DMS114 treated with DMSO at 0.1 percent for 48 hours (cell line): Measurements from ENCODE around the gene RNASE12.
"Not testable (repeated sequence)": the region's sequence is repeated elsewhere in the genome, so short reads cannot be mapped to it uniquely, and the experiment has no call there.

Experiments
- DNase-seq: peaks from one replicate; lab custom pipeline; 2025; ENCODE audit not compliant: unreplicated experiment; lab: John Stamatoyannopoulos, UW

RNASE12 gene, protein sequence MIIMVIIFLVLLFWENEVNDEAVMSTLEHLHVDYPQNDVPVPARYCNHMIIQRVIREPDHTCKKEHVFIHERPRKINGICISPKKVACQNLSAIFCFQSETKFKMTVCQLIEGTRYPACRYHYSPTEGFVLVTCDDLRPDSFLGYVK

DNA sequence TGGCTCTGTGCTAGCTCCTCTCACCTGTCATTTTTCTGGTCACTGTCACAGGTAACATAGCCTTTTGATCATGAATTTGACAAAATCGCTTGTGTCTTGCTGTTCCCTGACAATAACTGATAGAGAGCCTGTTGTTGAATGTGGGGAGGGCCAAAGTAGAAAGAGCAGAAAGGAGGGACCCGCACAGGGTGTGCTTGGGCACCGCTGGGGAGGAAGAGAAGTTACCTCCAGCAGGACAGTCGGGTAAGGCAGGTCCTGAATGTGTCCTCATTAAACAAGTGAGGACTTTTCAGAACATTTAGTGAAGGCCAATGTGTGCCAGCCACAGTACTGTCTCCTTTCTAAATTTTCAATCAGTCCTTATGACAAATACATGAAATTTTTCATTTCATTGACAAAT lies at the start of gene RNASE12:
Gene RNASE12 (minus strand): TSS at position 142 of the 400 bp plus-strand sequence. CDS start 653 bp downstream, outside the sequence.
- no peak for DNase-seq

- peak; percentile 68 for DNase-seq
These were observed 41.9 kb upstream of the RNASE12 start for GRCh38 chr14:20632831-20633691.

DNA sequence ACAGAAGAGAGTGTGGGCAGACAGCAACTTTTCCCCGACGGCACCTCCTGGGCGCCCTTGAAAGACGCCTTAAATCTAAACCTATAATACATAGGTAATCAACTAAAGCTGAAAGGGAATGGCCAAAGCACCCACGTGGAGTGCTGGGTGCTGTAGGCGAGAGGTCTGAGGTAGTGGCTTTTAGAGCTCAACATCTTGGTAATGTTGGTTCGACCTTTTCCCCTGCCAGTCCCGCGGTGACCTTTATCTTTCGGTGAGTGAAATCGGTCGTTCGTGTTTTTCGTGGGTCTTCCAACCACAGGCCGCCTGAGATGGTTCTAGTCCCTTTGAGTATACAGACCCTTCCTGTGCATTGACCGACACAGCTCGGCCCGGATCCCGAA lies 41.3 kb upstream of the RNASE12 start:
- DNase-seq = no peak

- DNase-seq = no peak
These were observed 40.8 kb upstream of the RNASE12 start for GRCh38 chr14:20631880-20632389.

DNA sequence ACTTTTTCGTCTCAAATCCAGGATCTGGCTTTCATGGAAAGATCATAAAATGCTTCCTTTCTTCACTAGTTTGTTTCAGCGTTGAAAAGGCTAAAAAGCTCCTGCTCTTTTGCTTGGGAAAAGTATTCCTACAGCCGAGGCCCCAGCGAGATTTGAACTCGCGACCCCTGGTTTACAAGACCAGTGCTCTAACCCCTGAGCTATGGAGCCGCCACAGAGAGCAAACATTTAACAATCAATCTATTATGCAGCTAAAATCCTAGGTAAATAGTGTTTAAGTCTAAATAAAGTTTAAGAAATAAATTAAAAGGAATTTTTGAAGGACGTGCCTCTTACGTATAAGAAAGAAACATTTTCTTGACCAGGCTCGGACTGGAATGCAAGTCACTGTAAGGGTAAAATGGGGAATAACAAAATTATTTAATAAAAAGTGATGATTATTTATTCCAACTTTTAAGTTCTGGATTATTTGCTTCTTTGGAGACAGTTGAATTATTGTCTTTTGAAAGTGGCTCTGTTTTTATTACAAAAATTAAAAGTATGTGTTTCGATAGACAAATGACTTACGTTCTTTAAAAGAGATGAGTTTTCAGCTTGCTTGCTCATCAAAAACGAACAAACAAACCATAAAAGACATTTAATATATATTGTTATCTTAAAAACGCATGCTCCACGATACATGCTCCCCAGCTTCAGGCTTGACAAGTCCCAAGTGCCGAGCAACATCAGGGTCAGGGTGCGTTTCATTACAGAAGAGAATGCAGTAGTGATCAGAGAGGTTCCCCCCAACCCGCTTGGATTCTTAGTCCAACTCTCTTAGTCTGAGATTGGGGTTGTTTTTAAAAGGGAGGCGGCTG lies 40.1 kb upstream of the RNASE12 start:
- DNase-seq = peak; percentile 51

DNA sequence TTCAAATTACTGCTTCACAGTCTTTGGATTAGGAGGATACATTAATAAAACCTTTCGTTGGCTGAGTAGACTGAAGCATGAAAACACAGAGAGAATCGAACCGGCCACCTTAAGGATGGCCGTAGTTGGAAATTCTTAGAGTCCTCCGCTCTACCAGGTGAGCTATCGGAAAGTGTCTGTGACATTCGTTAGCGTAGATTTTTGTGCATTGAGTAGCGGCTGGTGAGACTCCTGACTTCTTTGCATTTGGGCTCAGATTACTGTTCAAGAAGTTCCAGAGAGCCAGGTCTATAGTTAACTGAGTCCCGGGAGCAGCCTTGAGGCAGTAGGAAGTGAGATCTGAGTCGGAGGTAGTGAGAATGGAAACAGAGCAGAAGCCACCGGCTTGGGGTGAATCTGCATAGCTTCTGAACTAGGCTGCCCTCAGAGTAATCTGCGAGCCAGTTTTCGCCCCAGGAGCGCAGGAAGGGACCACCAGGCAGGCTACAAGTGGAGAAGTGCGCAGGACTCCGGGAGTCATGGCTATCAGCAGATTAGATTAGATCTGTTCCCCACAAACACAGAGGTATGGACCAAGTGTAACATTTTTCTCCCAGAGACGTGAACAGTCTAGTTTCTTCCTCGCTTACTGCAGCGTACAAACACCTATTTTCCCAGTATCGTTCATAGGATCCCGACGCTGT lies 39.3 kb upstream of the RNASE12 start:
- DNase-seq = peak; percentile 40

GRCh38 chr14:20628063-20628854 lies 37.1 kb upstream of the RNASE12 start:
- no peak for DNase-seq

GRCh38 chr14:20627346-20628027 lies 36.3 kb upstream of the RNASE12 start:
- DNase-seq = no peak

DNA sequence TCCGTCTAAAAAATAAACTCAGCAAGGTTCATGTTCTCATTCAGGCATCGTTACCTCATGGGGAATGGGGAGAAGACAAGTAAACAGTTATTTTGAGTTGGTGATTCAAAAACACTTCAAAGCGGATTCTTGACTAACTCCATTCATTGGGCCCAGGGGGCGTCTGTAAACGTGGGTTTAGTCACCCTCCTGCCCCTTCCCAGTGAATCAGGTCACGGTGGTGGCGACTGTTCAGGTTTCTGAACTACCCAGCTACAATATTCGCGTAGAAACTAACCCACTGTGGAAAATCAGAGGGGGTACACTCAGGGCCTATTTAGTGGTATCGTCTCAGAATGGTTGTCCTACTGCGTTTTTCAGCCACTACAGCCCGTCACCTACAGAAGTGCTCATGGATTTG lies 35.1 kb upstream of the RNASE12 start:
- DNase-seq = no peak

GRCh38 chr14:20624495-20625070 lies 33.4 kb upstream of the RNASE12 start:
- no peak for DNase-seq

GRCh38 chr14:20623798-20624197 lies 32.6 kb upstream of the RNASE12 start:
- no peak for DNase-seq

DNA sequence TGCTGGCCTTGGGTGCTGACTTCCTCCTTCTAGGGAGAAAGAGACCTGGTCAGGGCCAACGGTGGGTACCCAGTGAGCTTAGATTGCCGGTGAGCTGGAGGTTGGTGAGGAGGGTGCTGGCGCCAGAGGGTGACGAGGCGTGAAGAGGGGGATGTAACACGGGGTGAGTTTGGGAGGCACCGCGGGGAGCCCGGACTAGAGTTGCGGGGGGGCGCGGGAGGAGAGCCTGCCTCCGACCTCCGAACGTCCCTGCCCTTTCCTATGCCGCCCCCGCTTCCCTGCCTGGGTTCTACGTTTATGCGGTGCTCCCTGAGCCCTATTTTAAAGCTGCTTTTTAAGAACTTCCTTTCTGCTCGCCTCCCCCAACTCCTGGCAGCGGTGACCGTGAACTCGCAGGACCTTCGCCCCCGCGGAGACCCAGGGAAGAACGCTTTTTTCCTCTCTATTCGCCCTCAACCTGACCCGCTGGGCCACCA lies 31.7 kb upstream of the RNASE12 start:
- no peak for DNase-seq

DNA sequence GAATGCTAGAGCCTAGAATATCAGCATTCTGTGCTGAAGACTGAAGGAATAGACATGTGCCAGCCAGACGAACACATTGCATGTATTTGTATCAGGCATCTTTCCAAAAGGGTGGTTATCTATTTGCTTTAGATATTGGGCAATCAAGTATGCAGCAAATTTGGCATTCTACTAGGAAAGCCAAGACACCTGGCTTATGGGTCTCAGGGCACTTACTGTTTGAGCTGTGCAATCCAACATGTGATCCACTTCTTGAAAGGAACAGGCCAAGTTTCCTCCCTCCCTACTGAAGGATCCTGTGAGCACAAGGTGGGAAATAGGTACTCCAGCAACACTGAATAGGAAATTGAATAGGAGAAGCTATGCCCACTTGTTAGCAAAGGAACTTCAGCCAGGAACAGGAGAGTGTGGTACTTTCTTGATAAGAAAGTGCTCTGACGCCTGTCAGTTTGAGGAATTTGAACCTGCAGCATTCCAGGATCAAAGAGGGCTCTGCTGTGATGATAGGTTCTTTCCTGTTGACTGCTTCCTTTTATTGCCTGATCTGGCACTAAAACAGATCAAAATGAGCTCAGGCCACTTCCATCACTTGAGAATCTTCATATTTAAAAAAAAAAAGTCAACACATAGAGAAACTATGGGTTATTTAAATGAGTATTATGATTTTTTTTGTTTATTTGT lies 29.8 kb upstream of the RNASE12 start:
- DNase-seq = no peak

GRCh38 chr14:20619688-20620087 lies 28.5 kb upstream of the RNASE12 start:
- DNase-seq = not testable (repeated sequence)

GRCh38 chr14:20618271-20618749 lies 27.1 kb upstream of the RNASE12 start:
- DNase-seq = no peak

GRCh38 chr14:20617138-20618003 lies 26.2 kb upstream of the RNASE12 start:
- no peak for DNase-seq

GRCh38 chr14:20615996-20616395 lies 24.8 kb upstream of the RNASE12 start:
- no peak for DNase-seq
